Choroid plexus epithelial cell (primary cell): ENCODE results near the gene ARFGEF3.
"Not testable (repeated sequence)": the region's sequence is repeated elsewhere in the genome, so short reads cannot be mapped to it uniquely, and the experiment has no call there.

Source experiments
- DNase-seq: peaks from one replicate; pipeline ENCODE4 v3.0.0-alpha.2; 2010; ENCODE audit warnings: low read depth
- H3K4me3 ChIP-seq: 2 replicates; pipeline ENCODE4 v1.5.1; 2011; ENCODE audit warnings: low read depth, mild to moderate bottlenecking, control low read depth, low read length, moderate library complexity
- TF ChIP-seq, protein P1 (sequence below): conservative IDR thresholded peaks from 2 replicates; pipeline ENCODE4 v1.5.1; 2011; ENCODE audit warnings: low read depth, mild to moderate bottlenecking, control low read depth, inconsistent platforms, low read length, moderate library complexity

The ARFGEF3 gene

GRCh38 chr6:138211601-138212000 lies 49.9 kb downstream of the ARFGEF3 start:
- no peak for DNase-seq
- TF ChIP-seq, protein P1, sequence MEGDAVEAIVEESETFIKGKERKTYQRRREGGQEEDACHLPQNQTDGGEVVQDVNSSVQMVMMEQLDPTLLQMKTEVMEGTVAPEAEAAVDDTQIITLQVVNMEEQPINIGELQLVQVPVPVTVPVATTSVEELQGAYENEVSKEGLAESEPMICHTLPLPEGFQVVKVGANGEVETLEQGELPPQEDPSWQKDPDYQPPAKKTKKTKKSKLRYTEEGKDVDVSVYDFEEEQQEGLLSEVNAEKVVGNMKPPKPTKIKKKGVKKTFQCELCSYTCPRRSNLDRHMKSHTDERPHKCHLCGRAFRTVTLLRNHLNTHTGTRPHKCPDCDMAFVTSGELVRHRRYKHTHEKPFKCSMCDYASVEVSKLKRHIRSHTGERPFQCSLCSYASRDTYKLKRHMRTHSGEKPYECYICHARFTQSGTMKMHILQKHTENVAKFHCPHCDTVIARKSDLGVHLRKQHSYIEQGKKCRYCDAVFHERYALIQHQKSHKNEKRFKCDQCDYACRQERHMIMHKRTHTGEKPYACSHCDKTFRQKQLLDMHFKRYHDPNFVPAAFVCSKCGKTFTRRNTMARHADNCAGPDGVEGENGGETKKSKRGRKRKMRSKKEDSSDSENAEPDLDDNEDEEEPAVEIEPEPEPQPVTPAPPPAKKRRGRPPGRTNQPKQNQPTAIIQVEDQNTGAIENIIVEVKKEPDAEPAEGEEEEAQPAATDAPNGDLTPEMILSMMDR = no peak
- no peak overlapping the region for H3K4me3 ChIP-seq

DNA sequence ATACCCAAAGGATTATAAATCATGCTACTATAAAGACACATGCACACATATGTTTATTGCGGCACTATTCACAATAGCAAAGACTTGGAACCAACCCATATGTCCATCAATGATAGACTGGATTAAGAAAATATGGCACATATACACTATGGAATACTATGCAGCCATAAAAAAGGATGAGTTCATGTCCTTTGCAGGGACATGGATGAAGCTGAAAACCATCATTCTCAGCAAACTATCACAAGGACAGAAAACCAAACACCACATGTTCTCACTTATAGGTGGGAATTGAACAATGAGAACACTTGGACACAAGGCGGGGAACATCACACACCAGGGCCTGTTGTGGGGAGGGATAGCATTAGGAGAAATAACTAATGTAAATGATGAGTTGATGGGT lies 50.8 kb downstream of the ARFGEF3 start:
- not testable (repeated sequence) for DNase-seq, H3K4me3 ChIP-seq

DNA sequence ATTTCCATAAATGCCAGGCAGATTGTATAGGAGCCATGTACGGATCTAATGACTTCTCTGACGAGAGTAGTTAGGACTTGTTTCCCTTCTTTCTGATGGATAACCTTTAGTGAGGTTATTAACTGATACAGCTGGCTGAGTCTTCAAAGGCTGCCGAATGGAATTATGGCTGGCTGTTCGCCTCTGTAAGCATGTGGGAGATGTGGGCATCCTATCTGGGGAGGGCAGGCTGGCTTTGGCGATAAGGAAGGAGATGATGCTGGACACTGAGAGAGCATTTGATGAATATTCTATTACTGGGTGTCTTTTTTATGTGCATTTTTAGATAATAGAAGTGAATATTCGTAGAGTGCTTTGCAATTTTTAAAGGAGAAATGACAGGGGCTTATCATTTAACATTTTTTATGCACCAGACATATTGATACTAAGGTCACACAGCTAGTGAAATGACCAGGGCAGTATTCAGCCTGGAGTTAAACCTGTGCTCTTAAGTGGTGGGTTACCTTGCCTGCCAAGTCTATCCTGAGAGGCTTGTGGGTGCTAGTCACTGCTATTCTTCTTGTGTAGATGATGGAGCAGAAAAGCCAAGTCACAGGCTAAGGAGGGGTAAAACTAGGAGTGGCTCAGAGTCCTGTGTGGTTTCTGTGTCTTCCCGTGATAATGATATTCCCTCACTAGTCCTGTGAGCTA lies 53.5 kb downstream of the ARFGEF3 start:
- H3K4me3 ChIP-seq = no peak overlapping the region
- TF ChIP-seq, protein P1 = no peak
- no peak for DNase-seq

GRCh38 chr6:138218449-138218848 lies 56.7 kb downstream of the ARFGEF3 start, which contains the start of gene PBOV1:
TSS of gene PBOV1 (minus strand) at chr6:138218491. CDS start at chr6:138218395, 96 bp downstream.
- TF ChIP-seq, protein P1 = no peak
- DNase-seq = no peak
- H3K4me3 ChIP-seq = no peak within 1 kb of the TSS

DNA sequence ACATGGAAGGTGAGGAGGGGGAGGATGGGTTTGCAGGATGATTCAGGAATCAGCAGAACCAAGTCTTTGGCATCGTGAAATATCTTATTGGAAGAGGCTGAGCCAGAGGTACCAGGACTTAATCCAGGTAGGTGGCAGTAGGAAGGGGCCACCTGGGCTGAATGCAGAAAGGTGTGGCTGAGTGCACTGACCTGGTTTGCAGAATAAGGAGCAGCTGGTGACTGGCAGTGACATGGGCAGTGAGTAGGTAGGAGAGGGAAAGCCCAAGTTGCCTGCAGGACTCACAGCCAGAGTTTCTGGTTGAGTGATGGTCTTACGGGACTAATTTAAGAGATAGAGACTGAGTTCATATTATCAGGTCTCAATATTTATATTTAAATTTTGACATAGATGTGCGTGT lies 57.7 kb downstream of the ARFGEF3 start:
- no peak overlapping the region for H3K4me3 ChIP-seq
- TF ChIP-seq, protein P1 = no peak
- DNase-seq = no peak

DNA sequence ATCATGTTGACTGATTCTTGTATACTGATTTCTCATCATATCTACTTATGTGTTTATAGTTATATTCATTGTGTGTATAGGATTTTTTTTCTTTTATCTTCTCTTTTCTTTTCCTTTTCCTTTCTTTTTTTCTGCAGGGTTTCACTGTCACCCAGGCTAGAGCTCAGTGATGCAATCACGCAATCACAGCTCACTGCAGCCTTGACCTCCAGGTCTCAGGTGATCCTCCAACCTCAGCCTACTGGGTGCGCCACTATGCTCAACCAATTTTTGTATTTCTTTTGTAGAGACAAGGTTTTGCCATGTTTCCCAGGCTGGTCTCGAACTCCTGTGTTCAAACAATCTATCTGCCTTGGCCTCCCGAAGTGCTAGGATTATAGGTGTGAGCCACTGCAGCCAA lies 58.2 kb downstream of the ARFGEF3 start:
- no peak overlapping the region for H3K4me3 ChIP-seq
- DNase-seq = no peak
- TF ChIP-seq, protein P1 = no peak

DNA sequence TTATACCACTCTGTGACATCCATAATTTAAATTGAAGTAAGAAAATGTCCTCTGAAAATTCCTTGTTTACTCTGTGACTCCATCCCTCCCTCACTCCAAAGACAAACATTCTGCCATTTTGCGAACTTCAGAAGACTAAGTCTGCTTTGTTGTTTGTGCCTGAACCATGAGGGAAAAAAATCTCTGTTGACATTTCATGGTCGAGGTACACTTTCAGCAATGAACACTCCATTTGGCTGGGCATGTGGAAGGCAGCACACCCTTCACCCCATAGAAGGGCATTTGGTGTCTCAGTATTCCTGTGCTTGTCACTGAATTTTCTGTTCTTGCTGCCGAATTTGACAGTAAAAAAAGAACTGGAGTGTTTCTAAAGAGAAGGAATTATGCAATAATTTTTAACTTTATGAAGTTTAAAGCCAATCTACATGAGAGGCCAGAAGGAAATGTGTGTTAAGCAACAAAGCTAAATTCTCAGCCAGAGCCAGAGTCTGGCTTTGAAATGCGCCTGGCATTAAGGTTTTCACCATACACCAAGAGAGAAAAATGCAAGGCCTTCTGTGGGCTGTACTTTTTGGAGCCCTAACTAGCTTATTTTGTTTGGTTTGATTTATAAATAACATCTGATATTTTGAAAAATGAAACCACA lies 61.3 kb downstream of the ARFGEF3 start:
- DNase-seq = no peak
- TF ChIP-seq, protein P1 = no peak
- no peak overlapping the region for H3K4me3 ChIP-seq
